ENCODE measurements around the gene TMEM117.
"Not testable (repeated sequence)": the region's sequence is repeated elsewhere in the genome, so short reads cannot be mapped to it uniquely, and the experiment has no call there.

TMEM117 gene

DNA sequence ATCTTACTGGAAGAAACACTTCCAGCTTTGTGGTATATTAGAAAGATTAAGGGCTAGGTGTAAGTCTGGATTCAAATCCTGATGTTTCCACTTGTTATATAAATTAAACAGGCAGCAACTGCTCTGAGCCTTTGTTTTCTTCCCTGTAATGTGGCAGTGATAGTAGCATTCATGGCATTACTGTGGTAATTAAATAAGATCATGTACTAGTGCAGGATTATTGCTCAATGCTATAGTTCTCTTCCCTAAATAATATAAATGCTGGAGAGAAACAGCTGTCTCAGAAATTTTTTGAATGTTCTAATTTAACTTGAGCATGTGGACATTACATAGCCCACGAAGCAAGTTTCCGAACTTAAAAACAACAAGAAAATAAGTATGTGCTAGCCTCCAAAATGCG is 5.4 kb downstream of the TMEM117 start:
- DNase-seq (ENCODE audit: low read depth) = no peak

DNA sequence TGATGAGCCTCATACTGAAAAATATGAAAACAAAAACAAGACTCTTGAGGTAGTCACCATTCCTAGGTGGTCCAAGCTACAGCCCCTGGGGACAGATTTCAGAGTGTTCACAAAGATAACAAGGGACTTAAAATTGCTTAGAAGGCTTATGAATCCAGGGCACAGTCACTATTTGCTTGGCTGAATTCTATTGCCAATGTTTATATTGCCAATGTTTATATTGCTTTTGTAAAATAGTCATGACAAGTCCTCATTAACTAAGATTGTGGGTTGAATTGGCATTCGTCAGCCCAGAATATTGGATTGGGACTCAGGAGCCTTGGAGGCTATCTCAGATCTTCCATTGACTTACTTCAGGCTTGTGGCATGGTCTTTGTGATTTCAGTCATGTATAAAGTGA is 6.4 kb downstream of the TMEM117 start:
- DNase-seq (ENCODE audit: low read depth) = no peak

DNA sequence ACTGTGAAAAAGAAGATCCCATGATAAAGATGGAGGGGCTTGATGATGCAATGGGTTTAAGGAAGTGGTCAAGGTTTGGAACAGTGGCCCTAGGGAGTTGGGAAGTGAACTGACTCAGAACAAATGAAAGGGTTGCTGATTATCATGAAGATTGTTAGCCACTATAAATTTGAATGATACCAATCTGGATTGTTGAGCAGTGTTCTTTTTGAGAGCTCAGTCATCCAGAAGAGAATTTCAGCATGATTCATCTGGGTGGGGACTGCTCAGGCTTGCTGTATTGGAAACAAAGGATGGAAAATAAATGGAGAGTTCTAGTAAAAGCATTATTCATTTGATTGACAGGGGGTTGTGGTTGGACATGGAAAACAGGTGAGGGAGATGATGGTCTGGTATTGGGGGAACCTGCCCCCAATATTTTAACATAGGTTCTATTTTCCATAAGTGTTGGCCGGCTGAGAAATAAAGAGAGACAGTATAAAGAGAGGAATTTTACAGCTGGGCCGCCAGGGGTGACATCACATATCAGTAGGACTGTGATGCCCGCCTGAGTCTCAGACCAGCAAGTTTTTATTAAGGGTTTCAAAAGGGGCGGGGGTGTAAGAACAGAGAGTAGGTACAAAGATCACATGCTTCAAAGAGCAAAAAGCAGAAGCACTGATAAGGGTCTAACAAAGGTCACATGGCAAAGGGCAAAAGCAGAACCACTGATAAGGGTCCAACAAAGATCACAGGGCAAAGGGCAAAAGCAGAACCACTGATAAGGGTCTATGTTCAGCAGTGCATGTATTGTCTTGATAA is 11.7 kb downstream of the TMEM117 start:
- DNase-seq (ENCODE audit: low read depth) = not testable (repeated sequence)

DNA sequence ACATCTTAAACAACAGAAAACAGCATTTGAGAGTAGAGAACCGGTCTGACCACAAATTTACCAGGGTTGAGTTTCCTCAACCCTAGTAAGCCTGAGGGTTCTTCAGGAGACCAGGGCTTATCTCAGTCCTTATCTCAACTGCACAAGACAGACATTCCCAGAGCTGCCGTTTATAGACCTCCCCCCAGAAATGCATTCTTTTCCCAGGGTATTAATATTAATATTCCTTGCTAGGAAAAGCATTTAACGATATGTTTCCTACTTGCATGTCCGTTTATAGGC is 12.3 kb downstream of the TMEM117 start:
- DNase-seq (ENCODE audit: low read depth) = no peak

DNA sequence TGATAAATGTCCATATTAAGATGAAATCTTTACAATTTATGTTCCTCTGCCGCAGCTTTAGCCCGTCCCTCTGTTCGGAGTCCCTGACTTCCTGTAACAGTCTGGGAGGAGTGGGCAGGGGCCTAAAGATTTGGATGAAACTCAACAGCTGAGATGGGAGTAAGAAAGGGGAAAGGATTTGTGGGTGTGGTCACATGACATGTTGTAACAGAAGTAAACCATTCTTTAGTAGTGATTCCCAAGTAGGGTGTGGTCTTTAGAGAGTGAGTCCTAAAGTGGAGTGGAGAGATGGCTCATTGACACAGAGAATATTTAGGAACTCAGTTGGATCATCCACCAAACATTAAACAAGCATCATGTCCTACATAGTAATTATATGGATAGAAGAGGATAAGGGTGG is 12.9 kb downstream of the TMEM117 start:
- no peak for DNase-seq (ENCODE audit: low read depth)

DNA sequence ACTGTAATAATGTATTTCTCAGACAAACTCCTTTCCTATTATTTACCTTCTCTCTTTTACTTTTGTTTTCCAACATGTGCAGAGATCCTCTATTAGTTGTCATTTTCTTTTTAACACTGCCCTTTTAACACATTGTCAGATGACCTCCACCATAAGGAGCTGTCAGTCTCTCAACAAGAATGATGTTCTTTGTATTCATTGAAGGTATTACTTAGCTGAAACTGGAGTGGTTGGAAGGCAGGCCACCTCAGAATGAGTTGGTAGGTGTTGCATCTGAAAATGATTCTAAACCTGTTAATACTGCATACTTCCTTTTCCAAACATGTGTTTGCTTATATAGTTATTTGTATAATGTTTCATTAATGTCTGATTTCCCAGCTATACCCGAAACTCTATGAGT is 16.9 kb downstream of the TMEM117 start:
- no peak for DNase-seq (ENCODE audit: low read depth)

DNA sequence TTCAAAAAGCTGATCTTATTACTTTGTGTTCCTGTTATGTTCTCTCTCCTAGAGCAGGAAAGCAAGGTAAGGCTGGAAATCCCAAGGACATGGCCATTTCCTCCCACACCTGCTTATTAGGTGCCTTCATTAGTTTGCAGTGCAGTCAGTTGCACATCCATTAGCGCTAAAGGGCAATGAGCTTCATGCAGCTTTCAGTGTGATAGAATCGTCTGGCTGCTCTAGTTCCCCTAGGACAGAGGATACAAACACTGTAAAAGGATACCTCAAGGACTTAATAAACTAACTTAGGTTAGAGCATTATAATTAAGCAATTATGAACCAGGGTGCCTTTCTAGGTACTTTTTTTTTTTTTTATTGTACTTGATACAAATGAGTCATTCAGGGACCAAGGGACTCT is 21.1 kb downstream of the TMEM117 start:
- DNase-seq (ENCODE audit: low read depth) = no peak

DNA sequence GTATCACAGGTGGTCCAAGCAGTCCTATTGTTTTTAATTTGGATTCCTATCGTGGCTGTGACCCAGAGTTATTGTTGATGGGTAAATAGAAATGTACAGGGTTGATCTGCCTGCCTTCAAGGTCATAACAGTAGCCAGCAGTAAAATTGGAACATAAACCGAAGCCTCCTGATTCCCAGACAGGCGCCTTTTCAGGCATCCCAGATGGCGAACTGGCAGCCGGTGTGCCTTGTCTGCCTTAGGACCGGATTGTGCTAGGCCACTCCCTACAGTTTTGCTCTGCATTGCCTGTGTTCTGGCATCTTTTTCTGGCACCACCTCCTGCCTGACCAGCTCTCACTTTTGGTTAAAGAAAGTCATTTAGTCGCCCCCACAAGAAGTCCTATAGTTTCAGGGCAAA is 22.2 kb downstream of the TMEM117 start:
- no peak for DNase-seq (ENCODE audit: low read depth)

DNA sequence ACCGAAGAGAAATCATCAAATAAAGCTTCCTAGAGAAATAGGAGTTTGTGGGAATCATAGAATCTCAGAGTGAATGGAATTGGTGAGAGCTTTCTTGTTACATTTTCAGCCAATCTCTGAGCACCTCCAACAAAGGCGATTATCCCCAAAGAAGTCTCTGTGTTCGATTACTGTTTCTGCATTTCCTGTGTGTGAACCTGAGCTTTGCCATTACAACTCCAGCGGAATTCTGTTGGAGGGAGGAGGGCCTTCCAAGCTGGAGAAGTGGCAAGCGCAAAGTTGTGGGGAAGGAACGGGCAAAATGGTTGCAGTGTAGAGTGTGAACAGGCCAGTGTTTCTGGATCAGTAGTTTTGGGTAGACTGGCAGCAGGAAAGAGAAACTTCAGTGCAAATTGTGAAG is 23.1 kb downstream of the TMEM117 start:
- no peak for DNase-seq (ENCODE audit: low read depth)

DNA sequence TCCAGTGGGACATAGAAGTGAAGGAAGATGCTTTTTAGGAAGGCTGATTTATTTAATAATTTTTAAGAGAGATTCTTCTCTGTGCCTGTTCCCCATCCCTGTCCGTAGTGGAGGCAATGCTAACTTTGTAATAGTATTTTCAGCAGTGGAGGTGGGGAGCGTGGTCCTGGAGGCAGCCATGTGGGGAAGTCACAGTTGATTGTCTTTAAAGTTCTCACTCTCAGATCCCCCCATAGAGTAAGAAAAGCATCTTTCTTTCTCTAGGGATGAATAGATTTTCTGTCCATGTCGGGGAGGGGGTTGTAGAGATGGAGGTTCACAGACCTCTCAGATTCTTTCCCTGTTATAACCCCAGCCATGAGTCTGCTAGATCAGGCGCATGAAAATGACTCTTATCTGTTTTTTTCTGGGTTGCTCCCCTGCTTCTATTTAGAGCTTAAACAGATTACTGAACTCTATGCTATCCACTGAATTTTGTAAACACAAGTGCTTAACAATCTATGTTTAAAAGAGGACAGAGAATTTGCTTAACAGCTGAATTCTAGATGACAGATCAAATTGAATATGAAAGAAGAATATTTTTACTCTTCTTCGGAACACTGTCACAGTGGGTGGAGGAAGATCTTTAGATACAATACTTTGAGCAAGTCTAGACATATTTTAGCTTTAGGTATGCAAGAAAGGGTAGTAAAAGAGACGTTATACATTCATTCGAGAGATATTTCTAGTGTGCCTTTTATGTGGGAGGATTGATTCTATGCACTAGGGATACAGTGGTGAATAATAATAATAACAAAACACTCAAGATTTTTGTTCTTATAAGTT is 25.3 kb downstream of the TMEM117 start:
- no peak for DNase-seq (ENCODE audit: low read depth)

DNA sequence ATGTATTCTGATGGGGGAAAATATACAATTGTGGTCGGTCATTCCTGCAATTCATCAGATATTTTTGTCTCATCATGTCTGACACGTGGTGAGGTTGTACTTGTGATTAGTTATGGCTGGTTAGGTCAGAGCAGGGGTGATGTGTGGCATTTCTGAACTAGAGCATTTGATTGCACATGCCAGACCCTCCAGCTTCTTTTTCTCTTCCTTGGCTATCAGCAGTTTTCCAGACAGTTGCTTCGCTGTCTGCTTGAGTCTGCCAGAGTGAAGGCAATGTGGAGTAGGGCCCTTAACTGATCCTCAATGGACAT is 25.9 kb downstream of the TMEM117 start:
- DNase-seq (ENCODE audit: low read depth) = no peak

DNA sequence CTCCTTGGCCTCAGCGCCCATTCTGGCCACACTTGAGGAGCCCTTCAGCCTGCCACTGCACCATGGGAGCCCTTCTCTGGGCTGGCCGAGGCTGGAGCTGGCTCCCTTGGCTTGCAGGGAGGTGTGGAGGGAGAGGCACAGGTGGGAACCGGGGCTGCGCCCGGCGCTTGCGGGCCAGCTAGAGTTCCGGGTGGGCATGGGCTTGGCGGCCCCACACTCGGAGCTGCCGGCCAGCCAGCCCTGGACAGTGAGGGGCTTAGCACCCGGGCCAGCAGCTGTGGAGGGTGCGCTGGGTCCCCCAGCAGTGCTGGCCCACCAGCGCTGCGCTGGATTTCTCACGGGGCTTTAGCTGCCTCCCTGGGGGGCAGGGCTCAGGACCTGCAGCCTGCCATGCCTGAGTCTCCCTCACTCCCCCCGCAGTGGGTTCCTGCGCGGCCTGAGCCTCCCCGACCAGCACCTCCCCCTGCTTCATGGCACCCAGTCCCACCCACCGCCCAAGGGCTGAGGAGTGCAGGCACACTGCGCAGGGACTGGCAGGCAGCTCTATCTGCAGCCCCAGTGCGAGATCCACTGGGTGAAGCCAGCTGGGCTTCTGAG is 28.0 kb downstream of the TMEM117 start:
- no peak for DNase-seq (ENCODE audit: low read depth)

DNA sequence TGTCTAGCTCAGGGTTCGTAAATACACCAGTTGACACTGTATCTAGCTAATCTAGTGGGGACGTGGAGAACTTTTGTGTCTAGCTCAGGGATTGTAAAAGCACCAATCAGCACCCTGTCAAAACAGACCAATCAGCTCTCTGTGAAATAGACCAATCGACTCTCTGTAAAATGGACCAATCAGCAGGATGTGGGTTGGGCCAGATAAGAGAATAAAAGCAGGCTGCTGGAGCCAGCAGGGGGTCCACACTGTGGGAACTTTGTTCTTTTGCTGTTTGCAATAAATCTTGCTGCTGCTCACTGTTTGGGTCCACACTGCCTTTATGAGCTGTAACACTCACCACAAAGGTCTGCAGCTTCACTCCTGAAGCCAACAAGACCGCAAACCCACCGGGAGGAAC is 28.7 kb downstream of the TMEM117 start:
- DNase-seq (ENCODE audit: low read depth) = not testable (repeated sequence)

DNA sequence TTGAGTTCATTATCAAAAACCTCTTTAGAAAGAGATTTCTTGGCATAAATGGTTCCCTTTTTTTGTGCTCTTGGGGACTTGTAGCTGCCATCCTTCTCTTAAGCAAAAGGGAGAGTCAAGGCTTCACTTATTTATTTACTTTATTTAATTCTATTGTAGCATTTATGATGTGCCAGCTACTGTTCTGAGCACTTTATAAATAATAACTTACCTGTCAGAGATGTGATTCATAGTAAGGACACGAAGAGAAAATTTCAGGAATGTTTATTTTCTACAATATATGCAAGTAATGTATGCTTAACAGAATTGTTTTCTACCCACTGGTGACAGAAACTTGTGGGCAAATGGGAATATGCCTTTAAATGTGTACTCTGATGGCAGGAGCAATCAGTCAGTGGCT is 33.3 kb downstream of the TMEM117 start:
- no peak for DNase-seq (ENCODE audit: low read depth)

DNA sequence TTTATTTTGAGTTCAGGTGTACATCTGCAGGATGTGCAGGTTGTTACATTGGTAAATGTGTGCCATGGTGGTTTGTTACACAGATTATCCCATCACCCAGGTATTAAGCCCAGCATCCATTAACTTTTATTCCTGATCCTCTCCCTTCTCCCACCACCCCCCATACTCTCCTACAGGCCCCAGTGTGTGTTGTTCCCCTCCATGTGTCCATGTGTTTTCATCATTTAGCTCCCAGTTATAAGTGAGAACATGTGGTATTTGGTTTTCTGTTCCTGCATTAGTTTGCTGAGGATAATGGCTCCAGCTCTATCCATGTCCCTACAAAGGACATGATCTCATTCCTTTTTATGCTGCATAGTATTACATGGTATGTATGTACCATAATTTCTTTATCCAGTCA is 33.9 kb downstream of the TMEM117 start:
- not testable (repeated sequence) for DNase-seq (ENCODE audit: low read depth)

DNA sequence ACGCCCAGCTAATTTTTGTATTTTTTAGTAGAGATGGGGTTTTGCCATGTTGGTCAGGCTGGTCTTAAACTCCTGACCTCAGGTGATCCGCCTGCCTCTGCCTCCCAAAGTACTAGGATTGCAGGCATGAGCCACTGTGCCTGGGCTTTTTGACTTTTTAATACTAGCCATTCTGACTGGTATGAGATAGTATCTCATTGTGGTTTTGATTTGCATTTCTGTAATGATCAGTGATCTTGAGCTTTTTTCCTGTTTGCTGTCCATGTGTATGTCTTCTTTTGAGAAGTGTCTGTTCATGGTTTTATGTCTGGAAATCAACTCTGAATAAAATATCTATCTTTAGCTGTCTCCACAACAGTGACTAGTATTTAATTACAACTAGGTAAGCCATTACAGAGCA is 35.4 kb downstream of the TMEM117 start:
- DNase-seq (ENCODE audit: low read depth) = not testable (repeated sequence)

DNA sequence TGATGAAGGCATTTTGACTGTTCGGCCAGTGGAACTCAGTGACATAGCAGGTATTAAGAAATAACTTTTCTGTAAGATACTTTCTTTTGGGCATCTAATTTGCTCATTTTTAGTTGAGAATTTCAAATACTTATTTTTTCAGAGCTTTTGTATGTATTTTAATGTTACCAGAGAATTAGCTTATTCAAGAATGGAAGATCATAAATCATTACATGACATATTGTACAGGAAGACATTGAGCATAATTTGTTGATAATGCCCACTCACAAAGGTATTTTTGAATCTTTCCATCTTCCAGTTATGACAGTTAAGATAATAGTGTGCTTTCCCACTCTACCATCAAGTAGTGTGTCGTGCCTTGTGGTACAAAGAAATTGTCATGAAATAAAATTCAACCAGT is 36.5 kb downstream of the TMEM117 start:
- DNase-seq (ENCODE audit: low read depth) = no peak

DNA sequence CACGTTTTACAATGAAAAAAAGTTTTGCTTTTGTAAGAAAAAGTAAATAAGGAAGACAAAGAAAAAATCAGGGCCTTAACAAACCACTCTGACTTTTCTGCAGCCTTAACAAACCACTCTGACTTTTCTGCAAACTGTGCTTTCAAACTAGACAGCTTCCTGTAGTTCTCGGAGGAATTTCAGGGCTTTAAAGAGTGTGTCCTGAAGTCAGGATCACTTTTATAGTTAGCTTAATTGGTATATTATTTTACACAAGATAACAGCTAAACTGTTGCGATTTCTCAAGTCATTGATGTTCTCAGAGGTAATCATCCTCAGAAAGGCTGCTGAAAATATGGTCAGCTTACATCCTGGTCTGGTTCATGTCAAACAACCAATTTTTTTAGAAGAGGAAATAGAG is 42.2 kb downstream of the TMEM117 start:
- no peak for DNase-seq (ENCODE audit: low read depth)

DNA sequence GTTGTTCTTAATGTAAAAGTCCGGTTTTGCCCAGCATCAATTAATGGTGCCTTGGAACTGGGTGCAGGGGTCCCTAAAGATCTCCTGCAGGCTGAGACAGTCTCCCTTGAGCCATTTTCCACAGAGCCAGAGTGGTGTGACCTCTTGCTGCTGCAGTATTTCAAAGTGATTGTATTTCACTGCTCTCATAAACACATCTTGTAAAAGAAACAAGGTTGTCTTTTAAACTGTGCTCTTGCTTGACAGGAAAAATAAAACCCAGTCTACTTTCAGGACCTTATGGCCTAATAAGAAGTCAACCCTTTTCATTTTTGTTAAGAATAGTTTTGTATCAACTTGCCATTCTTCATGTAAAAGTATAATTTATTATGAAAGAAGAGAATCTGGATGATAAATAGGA is 44.7 kb downstream of the TMEM117 start:
- DNase-seq (ENCODE audit: low read depth) = no peak

DNA sequence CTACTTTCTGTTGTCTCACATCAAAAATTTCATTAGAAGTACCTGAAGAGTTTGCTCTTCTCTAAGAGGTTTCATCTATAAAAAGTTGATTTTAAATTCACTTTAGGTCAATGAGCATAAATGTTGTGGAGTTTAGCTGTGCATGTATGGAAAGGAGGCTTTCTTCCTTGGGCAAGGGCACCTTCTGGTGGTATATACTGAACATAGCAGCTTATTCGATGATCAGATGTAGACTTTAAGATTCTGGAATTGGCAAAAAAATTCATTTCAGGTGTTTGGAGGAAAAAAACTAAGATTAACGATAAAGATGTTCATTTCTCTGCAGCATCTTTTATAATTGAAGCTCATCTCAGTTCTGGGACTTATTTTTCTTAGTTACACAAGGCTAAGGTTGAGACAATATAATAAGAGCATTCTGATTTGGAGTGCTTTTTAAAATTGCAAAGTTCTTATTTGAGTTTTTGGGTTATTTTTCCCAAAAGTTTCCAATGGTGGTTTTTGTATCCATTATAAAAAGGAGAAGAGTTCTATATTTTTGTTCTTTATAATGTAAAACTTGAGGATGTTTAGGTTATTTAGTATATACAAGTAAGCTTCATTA is 46.8 kb downstream of the TMEM117 start:
- DNase-seq (ENCODE audit: low read depth) = no peak

DNA sequence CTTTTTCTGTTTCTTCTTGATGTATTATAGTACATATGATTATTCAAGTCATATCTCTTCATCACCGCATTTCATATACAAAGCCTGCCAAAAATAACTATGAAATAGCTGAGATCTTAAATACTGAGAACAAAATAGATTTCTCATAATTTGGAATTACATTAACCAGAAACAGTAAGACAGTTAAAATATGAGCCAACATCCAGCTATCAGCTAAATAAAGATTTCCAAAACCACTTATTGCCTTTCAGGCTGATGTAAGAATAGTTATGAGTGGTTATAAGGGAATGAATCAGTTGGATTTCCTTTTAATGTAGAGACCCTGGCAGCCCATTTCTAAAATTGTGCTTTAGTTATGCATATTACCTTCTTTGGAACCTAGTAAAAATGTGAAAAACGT is 47.4 kb downstream of the TMEM117 start:
- no peak for DNase-seq (ENCODE audit: low read depth)

DNA sequence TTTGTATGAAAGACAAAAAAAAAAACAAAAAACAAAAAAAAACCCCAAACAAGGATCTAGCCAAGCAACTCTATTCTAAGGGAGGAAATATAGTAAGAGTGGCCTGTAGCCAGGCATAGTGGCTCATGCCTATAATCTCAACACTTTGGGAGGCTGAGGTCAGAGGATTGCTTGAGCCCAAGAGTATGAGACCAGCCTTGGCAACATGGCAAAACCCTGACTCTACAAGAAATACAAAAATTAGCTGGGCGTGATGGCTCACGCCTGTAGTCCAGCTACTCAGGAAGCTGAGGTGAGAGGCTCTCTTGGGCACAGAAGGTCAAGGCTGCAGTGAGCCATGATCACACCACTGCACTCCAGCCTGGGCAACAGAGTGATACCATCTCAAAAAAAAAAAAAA is 47.9 kb downstream of the TMEM117 start:
- DNase-seq (ENCODE audit: low read depth) = no peak
